ENCODE measurements around the gene HMCN1.

HMCN1 gene

DNA sequence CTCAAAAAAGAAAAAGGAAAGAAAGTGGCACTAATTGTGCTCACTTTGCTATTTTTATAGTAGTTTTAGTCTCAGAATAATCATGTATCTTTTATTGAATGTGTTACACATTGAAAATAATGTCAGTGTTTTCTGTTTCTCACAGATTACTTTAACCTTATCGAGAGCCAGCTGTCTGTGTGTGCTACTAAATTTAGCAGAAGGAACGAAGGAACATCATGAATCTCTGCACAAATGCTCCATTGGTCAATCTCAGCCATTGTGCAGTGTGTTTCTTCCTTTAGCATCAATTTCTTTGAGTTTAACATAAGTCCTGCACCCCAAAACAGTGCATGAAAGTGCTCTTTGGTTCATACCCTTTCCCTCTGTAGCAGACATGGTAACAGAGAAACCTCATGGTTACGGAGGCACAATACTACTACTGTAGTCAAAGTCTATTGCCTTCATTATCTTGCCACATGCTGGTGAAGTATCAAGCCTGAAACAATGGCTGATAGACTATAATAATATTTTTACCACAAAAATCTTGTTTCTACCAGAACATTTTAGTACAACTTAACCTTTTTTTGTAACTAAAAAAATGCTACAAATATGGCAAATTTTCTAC lies 310.0 kb downstream of the HMCN1 start:
- DNase-seq, result no peak

DNA sequence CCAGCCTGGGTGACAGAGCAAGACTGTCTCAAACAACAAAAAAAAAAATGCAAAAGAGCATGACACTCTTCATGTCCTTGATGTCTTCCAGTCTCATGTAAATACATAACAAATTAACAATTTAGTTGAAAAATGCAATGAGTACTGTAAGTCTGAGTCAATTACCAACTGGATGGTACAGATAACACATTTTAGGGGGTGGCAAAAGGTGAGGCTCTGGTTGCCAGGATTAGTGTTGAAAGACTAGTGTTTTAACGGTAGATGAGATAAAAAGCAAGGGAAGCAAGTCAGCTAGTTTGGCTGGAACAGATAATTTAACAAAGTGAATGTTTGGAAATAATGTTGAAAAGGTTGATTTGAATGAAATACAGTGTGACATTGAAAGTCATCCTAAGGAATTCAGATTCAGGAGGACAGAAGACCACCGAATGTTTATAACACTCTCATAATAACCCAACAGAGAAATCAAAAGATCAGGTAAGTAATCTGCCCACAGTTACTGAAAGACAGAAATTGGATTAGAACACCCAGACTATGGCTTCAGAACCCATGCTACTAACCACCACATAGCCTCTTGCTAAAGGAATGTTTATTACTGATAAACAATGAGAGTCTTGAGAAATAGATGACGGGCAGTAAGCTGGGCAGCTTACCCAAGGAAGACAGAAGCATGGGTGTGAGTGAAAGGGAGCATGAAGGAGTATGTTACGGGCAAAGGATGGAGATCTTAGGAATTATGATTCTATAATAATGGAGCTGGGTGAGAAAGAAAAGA lies 312.4 kb downstream of the HMCN1 start:
- no peak for DNase-seq

GRCh38 chr1:186050360-186050759 lies 316.2 kb downstream of the HMCN1 start:
- no peak for DNase-seq

DNA sequence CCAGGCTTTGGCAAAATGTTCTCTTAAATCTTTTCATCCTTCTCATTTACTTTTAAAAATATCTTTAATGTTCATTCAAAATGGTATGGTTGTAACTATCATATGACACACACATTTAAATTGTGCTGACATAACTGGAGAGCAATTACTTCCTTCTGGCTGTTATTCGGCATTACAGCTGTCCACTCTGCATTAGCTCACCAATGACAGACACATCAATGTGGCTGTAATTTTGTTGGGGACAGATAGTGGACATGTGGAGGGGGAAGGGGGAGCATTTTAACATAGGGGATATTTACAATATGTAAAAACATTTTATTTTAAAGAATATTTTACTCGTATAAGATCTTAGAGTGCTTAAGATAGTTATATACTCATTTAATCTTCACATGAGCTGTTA lies 319.8 kb downstream of the HMCN1 start:
- no peak for DNase-seq

DNA sequence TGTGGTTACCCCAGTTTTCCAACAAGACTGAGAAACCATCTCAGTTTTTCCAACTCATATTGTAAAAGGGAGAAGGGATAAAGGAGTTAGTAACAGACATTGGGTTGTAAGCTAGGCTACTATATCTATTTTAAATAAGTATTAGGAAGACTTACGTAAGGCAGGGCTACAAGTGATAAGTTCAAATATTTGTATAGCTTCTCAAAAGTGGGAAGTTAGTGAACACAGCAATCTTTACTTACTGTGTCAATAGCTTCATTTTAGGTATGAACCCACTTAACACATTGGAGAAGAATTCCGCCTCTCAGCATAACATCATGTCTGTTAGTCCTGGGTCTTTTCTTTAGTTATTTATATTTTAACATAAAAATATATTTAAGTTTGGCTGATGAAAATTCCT lies 320.7 kb downstream of the HMCN1 start:
- no peak for DNase-seq

- DNase-seq, result no peak
These were observed 321.7 kb downstream of the HMCN1 start for GRCh38 chr1:186055846-186056245.

DNA sequence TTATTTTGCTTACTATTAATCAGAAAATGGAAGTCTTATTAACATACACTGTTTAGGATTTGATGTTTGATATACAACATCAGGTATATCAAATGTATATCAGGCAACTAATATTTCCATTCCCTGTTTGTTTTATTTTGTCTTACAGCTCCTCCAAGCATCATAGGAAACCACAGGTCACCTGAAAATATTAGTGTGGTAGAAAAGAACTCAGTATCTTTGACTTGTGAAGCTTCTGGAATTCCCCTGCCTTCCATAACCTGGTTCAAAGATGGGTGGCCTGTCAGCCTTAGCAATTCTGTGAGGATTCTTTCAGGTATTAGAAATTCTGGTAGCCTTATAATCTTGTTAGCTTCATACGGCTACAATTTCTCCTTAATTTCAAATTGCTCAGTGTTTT lies 322.9 kb downstream of the HMCN1 start:
- DNase-seq, result no peak

- no peak for DNase-seq
These were observed 325.1 kb downstream of the HMCN1 start for GRCh38 chr1:186059311-186059710.

DNA sequence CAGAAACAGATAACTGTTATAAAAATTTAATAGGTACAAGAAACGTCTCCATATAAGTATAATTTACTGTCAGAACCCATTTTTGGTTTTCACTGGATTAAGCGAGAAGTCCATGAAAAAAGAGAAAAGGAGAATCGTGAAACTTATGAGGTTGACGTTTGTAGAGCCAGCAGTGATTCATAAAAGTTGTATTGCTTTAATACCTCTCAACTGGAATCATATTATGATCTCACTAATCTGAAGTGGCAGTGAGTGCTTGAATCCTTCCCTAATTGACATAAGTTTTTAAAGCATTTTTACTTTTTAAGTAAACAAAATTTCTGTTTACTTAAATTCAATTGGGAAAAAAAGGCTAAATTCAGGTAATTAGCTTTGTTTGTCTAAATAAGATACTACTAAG lies 325.6 kb downstream of the HMCN1 start:
- no peak for DNase-seq

GRCh38 chr1:186060226-186060625 lies 326.0 kb downstream of the HMCN1 start:
- DNase-seq, result no peak

- DNase-seq, result no peak
These were observed 329.0 kb downstream of the HMCN1 start for GRCh38 chr1:186063091-186063657.

GRCh38 chr1:186066411-186066810 lies 332.2 kb downstream of the HMCN1 start:
- DNase-seq, result no peak

- no peak for DNase-seq
These were observed 339.5 kb downstream of the HMCN1 start for GRCh38 chr1:186073697-186074096.

DNA sequence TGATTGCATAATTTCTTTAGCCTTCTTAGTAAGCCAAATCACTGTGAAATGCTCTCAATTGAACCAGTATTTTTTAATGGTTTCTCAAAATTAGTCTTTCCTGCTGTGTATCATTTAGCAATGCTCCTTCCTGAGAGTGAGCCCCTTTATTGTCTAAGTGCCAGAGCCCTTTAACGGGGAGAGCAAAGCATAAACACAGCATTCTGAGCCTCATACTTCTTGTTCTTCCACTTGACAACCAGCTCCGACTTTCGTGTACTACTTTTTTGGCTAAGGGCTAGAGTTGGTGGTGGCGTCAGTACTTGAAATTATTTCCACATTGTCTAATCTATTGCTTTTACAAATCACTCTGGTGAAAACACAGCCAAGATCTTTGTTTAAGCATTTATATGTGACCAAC lies 341.8 kb downstream of the HMCN1 start:
- DNase-seq, result no peak

GRCh38 chr1:186078245-186078644 lies 344.1 kb downstream of the HMCN1 start:
- no peak for DNase-seq

DNA sequence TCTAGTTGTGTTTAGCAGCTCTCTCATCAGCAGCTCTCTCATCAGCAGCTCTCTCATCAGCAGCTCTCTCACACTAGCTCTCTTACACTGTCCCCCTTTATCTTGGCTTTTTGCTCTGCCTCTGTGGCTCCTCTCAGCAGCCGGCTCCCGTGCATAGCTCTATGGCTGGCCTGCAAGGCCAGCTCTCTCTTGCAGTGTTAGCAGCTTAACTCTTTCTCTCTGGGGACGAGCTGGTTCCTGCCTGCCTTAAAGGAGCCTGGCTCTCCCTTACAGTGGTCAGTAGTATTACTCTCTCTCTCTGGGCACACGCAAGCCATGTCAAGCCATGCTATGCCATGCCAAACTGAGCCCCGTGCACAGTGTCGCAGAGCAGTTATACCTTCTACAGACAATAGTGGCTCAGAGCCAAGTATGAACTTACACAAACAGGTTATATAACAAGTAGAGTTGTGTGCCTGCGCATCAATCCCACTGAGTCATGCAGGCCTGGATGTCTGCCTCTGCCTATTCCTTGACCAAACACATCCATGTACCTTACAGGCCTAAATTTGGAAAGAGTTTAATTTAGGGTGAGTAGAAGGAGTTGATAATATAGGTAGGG lies 345.0 kb downstream of the HMCN1 start:
- no peak for DNase-seq

DNA sequence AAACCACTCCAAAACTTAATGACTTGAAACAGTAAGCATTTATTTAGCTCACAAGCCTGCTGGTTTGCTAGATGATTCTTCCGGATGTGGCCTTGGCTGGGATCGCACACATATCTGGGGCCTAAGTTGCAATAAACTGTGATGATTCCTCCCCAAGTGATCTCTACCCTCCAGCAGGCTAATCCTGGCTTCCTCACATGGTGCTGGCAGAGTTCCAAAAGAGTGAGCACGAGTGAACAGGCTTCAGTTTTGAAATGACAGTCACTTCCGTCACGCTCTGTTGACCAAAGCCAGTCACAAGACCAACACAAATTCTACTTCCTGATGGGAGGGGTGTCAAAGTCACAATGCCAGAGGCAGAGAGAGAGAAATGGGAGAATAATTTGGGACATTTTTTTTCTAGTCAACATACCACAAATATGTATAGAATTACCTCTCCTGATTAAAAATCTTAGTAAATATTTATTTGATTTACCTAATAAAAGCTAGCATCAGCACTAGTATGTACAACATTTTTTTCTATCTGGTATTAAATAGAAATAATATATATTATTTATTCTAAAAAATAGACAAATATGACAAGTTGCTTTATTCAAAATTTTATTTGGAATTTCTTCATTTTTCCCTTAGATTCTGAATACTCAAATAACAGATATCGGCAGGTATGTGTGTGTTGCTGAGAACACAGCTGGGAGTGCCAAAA lies 348.2 kb downstream of the HMCN1 start:
- no peak for DNase-seq

- DNase-seq, result no peak
These were observed 352.4 kb downstream of the HMCN1 start for GRCh38 chr1:186086583-186086982.

DNA sequence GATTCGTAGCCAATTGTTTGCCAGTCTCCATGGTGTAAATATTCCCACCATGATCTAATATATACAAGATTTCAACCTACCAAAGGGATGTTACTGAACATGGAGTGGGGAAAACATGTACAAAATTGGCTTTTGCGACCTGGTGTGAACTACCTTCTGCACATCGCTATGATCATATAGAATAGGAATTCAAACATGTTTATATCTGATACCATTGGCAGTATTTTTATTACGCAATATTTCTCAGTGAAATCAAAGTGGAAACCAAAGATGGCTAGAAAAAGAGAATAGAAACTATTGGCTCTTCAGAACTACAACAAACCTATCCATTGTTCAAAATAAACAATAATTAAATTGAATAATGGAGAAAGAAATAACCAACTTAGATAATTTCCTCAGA lies 355.7 kb downstream of the HMCN1 start:
- DNase-seq, result no peak

DNA sequence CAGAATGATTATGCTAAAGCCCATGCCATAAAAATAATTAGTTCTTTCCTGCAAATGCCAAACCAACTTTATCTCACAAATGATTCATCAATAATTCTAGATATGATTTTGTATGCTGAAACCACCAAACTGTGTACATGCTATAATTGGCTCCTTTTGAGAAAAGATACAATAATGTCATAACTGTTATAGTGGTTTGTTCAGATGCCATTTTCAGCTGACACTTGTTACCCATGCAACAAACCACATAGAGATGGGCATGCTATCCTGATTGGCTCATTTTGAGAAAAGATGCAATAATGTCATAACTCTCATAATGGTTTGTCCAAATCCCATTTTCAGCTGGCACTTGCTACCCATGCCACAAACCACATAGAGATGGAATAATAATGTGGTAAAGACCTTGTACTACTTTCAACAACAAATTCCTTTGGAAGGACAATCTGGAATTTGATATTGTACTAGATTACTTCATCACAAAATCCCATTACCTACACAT lies 357.1 kb downstream of the HMCN1 start:
- DNase-seq, result no peak

- no peak for DNase-seq
These were observed 359.2 kb downstream of the HMCN1 start for GRCh38 chr1:186093437-186093836.

DNA sequence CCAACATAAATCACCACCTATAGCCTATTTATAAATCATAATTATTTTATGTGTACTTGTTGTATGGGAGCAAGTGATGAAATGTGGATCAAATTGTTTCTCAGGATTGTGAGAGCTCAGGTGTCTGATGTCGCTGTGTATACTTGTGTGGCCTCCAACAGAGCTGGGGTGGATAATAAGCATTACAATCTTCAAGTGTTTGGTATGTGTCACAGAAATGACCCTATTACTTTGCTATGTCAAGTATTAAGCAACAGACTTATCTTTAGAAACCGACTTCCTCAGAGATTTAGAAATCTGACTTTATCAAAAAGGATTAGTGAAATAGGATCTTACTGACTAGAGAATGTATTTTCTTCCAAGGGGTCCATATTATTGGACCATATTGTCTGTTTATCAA lies 360.0 kb downstream of the HMCN1 start:
- no peak for DNase-seq

Data from central memory CD4-positive, alpha-beta T cell (primary cell).